MM.1S (cell line): ENCODE data around the gene TBXT.

Experiments used
- DNase-seq: peaks from one replicate; pipeline ENCODE4 v3.0.0-alpha.2; 2015
- H2AFZ ChIP-seq: fragments of 300-600 bp; sonication (generic); 2 replicates; pipeline ENCODE4 v1.6.0; 2016; ENCODE audit warnings: antibody characterized with exemption, low read length
- H3F3A ChIP-seq: fragments of 300-600 bp; sonication (generic); 2 replicates; pipeline ENCODE4 v1.6.1; 2016; ENCODE audit warnings: mild to moderate bottlenecking, antibody characterized with exemption, low read length, moderate library complexity, mixed read lengths; ENCODE audit not compliant: insufficient read depth
- H3K27ac ChIP-seq: fragments of 300-600 bp; sonication (generic); 2 replicates; pipeline ENCODE4 v1.5.1; 2016; ENCODE audit warnings: mild to moderate bottlenecking, low read length
- H3K27me3 ChIP-seq: fragments of 300-600 bp; sonication (generic); replicated peaks from 2 replicates; pipeline ENCODE4 v1.6.0; 2016; ENCODE audit warnings: low read length; ENCODE audit not compliant: insufficient read depth
- H3K36me3 ChIP-seq: fragments of 300-600 bp; sonication (generic); replicated peaks from 2 replicates; pipeline ENCODE4 v1.6.1; 2016; ENCODE audit warnings: mild to moderate bottlenecking, low read length, mixed read lengths; ENCODE audit not compliant: insufficient read depth
- H3K4me1 ChIP-seq: fragments of 300-600 bp; sonication (generic); 2 replicates; pipeline ENCODE4 v1.6.1; 2016; ENCODE audit warnings: low read length, mixed read lengths
- H3K4me2 ChIP-seq: fragments of 300-600 bp; sonication (generic); 2 replicates; pipeline ENCODE4 v1.6.0; 2016; ENCODE audit warnings: low read depth, low read length
- H3K4me3 ChIP-seq: fragments of 300-600 bp; sonication (generic); 2 replicates; pipeline ENCODE4 v1.5.1; 2016; ENCODE audit warnings: low read length, mixed read lengths
- H3K79me2 ChIP-seq: fragments of 300-600 bp; sonication (generic); 2 replicates; pipeline ENCODE4 v1.6.1; 2016; ENCODE audit warnings: mixed run types, low read length, mixed read lengths
- H3K9ac ChIP-seq: fragments of 300-600 bp; sonication (generic); 2 replicates; pipeline ENCODE4 v1.6.1; 2016; ENCODE audit warnings: low read length, mixed read lengths
- H3K9me2 ChIP-seq: fragments of 300-600 bp; sonication (generic); replicated peaks from 2 replicates; pipeline ENCODE4 v1.6.1; 2016; ENCODE audit warnings: mild to moderate bottlenecking, low read length, mixed read lengths; ENCODE audit not compliant: insufficient read depth
- H3K9me3 ChIP-seq: fragments of 300-600 bp; sonication (generic); replicated peaks from 2 replicates; pipeline ENCODE4 v1.6.1; 2016; ENCODE audit warnings: mild to moderate bottlenecking, low read length, mixed read lengths; ENCODE audit not compliant: insufficient read depth
- H4K20me1 ChIP-seq: fragments of 300-600 bp; sonication (generic); 2 replicates; pipeline ENCODE4 v1.6.1; 2016; ENCODE audit warnings: mild to moderate bottlenecking, low read length, moderate library complexity, mixed read lengths; ENCODE audit not compliant: insufficient read depth
- CTCF ChIP-seq: fragments of 300-600 bp; sonication (generic); IDR thresholded peaks from 2 replicates; pipeline ENCODE4 v1.5.1; 2016; ENCODE audit warnings: antibody characterized with exemption, low read length, mixed read lengths
- EZH2 ChIP-seq: fragments of 300-600 bp; sonication (generic); optimal IDR thresholded peaks from 2 replicates; pipeline ENCODE3; 2017; ENCODE audit warnings: low read depth, mild to moderate bottlenecking, antibody characterized with exemption, low read length, mixed read lengths
- EZH2phosphoT487 ChIP-seq: fragments of 300-600 bp; sonication (generic); IDR thresholded peaks from 2 replicates; pipeline ENCODE4 v1.6.1; 2018; ENCODE audit warnings: antibody characterized with exemption, low read length

TBXT gene

GRCh38 chr6:166203003-166203640 lies 35.5 kb upstream of the TBXT start:
- Histone ChIP-seq H3K9me2 (no peaks in the 10 kb centered on the region), H3F3A (no peaks in the 10 kb centered on the region), H2AFZ (no peak overlapping the region), H3K9ac (no peak overlapping the region), H3K27ac (no peak overlapping the region), H3K9me3 (no peaks in the 10 kb centered on the region), H3K79me2 (no peaks in the 10 kb centered on the region), H3K4me2 (no peak overlapping the region), H3K4me1 (peaks cover 6% of the 10 kb centered on the region; the same call in 1 of the 2 replicates), H4K20me1 (no peaks in the 10 kb centered on the region), H3K36me3 (no peaks in the 10 kb centered on the region), H3K4me3 (no peak overlapping the region), H3K27me3 (no peaks in the 10 kb centered on the region)
- TF ChIP-seq EZH2: no peak
- no peak for TF ChIP-seq EZH2phosphoT487
- no peak for TF ChIP-seq CTCF
- no peak for DNase-seq

- no peaks in the 10 kb centered on the region for H3K27me3 ChIP-seq
- H4K20me1 ChIP-seq: no peaks in the 10 kb centered on the region
- TF ChIP-seq CTCF (no peak), EZH2phosphoT487 (no peak), EZH2 (no peak)
- H3K9ac ChIP-seq: no peak overlapping the region
- no peak overlapping the region for H2AFZ ChIP-seq
- H3K4me1 ChIP-seq: peaks cover 6% of the 10 kb centered on the region; the same call in 1 of the 2 replicates
- no peaks in the 10 kb centered on the region for H3K79me2 ChIP-seq
- H3K4me2 ChIP-seq: peak overlapping the region; percentile 45; the same call in 1 of the 2 replicates
- H3F3A ChIP-seq: no peaks in the 10 kb centered on the region
- H3K36me3 ChIP-seq: no peaks in the 10 kb centered on the region
- peak; percentile 31 for DNase-seq
- H3K27ac ChIP-seq: no peak overlapping the region
- H3K9me3 ChIP-seq: no peaks in the 10 kb centered on the region
- no peak overlapping the region for H3K4me3 ChIP-seq
- no peaks in the 10 kb centered on the region for H3K9me2 ChIP-seq
Observed at GRCh38 chr6:166202321-166202733, 34.7 kb upstream of the TBXT start.

DNA sequence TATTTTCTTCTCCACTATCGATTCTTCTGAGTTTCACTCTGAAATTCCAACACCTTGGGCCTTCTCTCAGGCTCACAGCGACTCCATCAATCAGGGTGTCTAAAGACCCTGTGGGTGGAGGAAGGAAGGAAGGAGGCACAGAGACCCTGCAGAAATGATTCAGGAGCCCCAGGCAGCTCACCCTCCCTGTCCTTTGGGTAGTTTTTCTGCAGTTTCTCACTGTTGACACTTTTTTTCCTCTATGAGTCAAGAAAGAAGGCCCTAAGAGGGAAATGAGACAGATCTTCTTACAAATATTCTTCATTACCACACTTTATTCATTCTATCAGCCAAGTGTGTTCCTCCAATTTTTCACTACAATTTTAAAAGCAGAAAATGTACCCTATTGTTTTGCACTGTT lies 34.2 kb upstream of the TBXT start:
- Histone ChIP-seq H3K79me2 (no peaks in the 10 kb centered on the region), H2AFZ (no peak overlapping the region), H3K9me3 (no peaks in the 10 kb centered on the region), H3K4me2 (peak overlapping the region; percentile 45; the same call in 1 of the 2 replicates), H3K9me2 (no peaks in the 10 kb centered on the region), H3K27ac (no peak overlapping the region), H3K4me1 (peaks cover 6% of the 10 kb centered on the region; the same call in 1 of the 2 replicates), H3K36me3 (no peaks in the 10 kb centered on the region), H3F3A (no peaks in the 10 kb centered on the region), H3K4me3 (no peak overlapping the region), H4K20me1 (no peaks in the 10 kb centered on the region), H3K27me3 (no peaks in the 10 kb centered on the region), H3K9ac (no peak overlapping the region)
- DNase-seq: no peak
- TF ChIP-seq CTCF: no peak
- no peak for TF ChIP-seq EZH2
- no peak for TF ChIP-seq EZH2phosphoT487
